CD4-positive, alpha-beta T cell (primary cell): ENCODE data around the gene TNS3. TPM values are rescaled to one million over a fixed set of nuclear protein-coding genes. Genes with fewer than 3 reads are reported as not detected.

Experiments
- ATAC-seq: fragments of 200-7000 bp; cut with Tn5 transposase; one replicate; pipeline ENCODE4 v1.10.0; 2022; ENCODE audit warnings: mild to moderate bottlenecking; ENCODE audit not compliant: poor library complexity
- CTCF ChIA-PET: fragments of 350-600 bp; sonication (Branson Sonifier 250); formaldehyde crosslinking; loops from one replicate; lab custom pipeline; 2021; ENCODE audit warnings: antibody characterized with exemption, inconsistent platforms; lab: Charles Lee
- POLR2A ChIA-PET: fragments of 350-600 bp; sonication (Branson Sonifier 250); formaldehyde crosslinking; loops from one replicate; lab custom pipeline; 2021; ENCODE audit warnings: antibody characterized with exemption, inconsistent platforms; lab: Charles Lee
- DNase-seq, 14 experiments: peaks; one replicate each; pipeline ENCODE4 v3.0.0-alpha.2; 2013 to 2020; ENCODE audit warnings: mixed read lengths in 2 of 14
- H3K27ac ChIP-seq, 2 donors: one replicate each; pipeline versions ENCODE4 v1.5.1 to v1.7.0; 2013; ENCODE audit warnings: low read length in 2 of 2, low read depth in 1 of 2, mild to moderate bottlenecking in 1 of 2
- H3K27me3 ChIP-seq, 2 experiments: 1 replicate in 1 of 2; 2 replicates in 1 of 2; pipeline versions ENCODE4 v1.6.1 to v1.7.0; 2013; ENCODE audit warnings: low read length in 2 of 2, control low read depth in 1 of 2, mild to moderate bottlenecking in 1 of 2, moderate library complexity in 1 of 2; ENCODE audit not compliant: insufficient read depth in 2 of 2, control insufficient read depth in 1 of 2
- H3K36me3 ChIP-seq: one replicate; pipeline ENCODE4 v1.6.1; 2013; ENCODE audit warnings: low read length, control low read depth; ENCODE audit not compliant: insufficient read depth
- H3K4me1 ChIP-seq: one replicate; pipeline ENCODE4 v1.6.1; 2013; ENCODE audit warnings: low read length, control low read depth; ENCODE audit not compliant: insufficient read depth
- H3K4me3 ChIP-seq: one replicate; pipeline ENCODE4 v1.5.1; 2013; ENCODE audit warnings: mild to moderate bottlenecking, low read length, moderate library complexity
- H3K9me3 ChIP-seq, 2 experiments: 1 replicate in 1 of 2; 2 replicates in 1 of 2; pipeline versions ENCODE4 v1.6.1 to v1.7.0; 2013; ENCODE audit warnings: low read length in 2 of 2, mild to moderate bottlenecking in 2 of 2, control low read depth in 1 of 2, moderate library complexity in 1 of 2; ENCODE audit not compliant: control insufficient read depth in 1 of 2, insufficient read depth in 1 of 2
- H3K27ac Mint-ChIP-seq: one replicate; pipeline ENCODE4 v1.8.0; 2020; ENCODE audit warnings: mixed read lengths
- H3K27me3 Mint-ChIP-seq: one replicate; pipeline ENCODE4 v1.8.0; 2021; ENCODE audit warnings: mixed read lengths
- H3K36me3 Mint-ChIP-seq: one replicate; pipeline ENCODE4 v1.8.0; 2021; ENCODE audit warnings: low read depth, mixed read lengths
- H3K4me1 Mint-ChIP-seq: one replicate; pipeline ENCODE4 v1.8.0; 2021; ENCODE audit warnings: low read depth, mixed read lengths
- H3K4me3 Mint-ChIP-seq: one replicate; pipeline ENCODE4 v1.8.0; 2020; ENCODE audit warnings: mild to moderate bottlenecking, mixed read lengths
- H3K9me3 Mint-ChIP-seq: one replicate; pipeline ENCODE4 v1.8.0; 2020; ENCODE audit warnings: mixed read lengths
- CTCF ChIP-seq: fragments of 200-600 bp; IDR thresholded peaks from one replicate; pipeline ENCODE4 v1.8.0; 2022; ENCODE audit warnings: antibody characterized with exemption, mild to moderate bottlenecking
- intact Hi-C, 2 experiments: fragments of 100-400 bp; cut with DNase I in 1 of 2; cut with micrococcal nuclease in 1 of 2; formaldehyde crosslinking; loops; one replicate each; pipeline versions ENCODE4 v1.15.1 to v1.9.0; 2023 to 2025; cut with DNase I, micrococcal nuclease
- total RNA-seq, 174 experiments: library from RNA in 2 of 174; stranded (reverse) in 2 of 174; gene quantifications; one replicate each; pipeline ENCODE4 v1.2.3 and lab custom pipeline; 2021 to 2026

The TNS3 gene
- total RNA-seq, 2 experiments from 2014 or later = 0.16 to 0.47 TPM

GRCh38 chr7:47622586-47622945, 40.7 kb upstream of the TNS3 start:
- Mint-ChIP-seq H3K4me1 (no peaks in the 10 kb centered on the region), H3K4me3 (no peak overlapping the region), H3K36me3 (no peaks in the 10 kb centered on the region), H3K27ac (no peak overlapping the region), H3K9me3 (no peaks in the 10 kb centered on the region), H3K27me3 (no peaks in the 10 kb centered on the region)
- ATAC-seq (no peak), DNase-seq (no peak)
- intact Hi-C loops = no loop called here
- Histone ChIP-seq H3K27ac (no peak overlapping the region), H3K4me1 (no peaks in the 10 kb centered on the region), H3K27me3 (no peaks in the 10 kb centered on the region), H3K4me3 (no peak overlapping the region), H3K36me3 (no peaks in the 10 kb centered on the region), H3K9me3 (peaks cover 0 to 4% of the 10 kb centered on the region in 2 experiments)
- ChIA-PET CTCF (no interaction called here), POLR2A (no interaction called here)
- TF ChIP-seq CTCF = no peak

GRCh38 chr7:47621979-47622561, 40.2 kb upstream of the TNS3 start:
- Mint-ChIP-seq H3K36me3 (no peaks in the 10 kb centered on the region), H3K4me1 (no peaks in the 10 kb centered on the region), H3K27ac (no peak overlapping the region), H3K27me3 (no peaks in the 10 kb centered on the region), H3K9me3 (no peaks in the 10 kb centered on the region), H3K4me3 (no peak overlapping the region)
- ChIA-PET CTCF (no interaction called here), POLR2A (no interaction called here)
- no peak for TF ChIP-seq CTCF
- intact Hi-C loops = no loop called here
- H3K27me3 ChIP-seq = no peaks in the 10 kb centered on the region
- no peak overlapping the region for H3K4me3 ChIP-seq
- ATAC-seq (no peak), DNase-seq (no peak)
- no peaks in the 10 kb centered on the region for H3K4me1 ChIP-seq
- no peaks in the 10 kb centered on the region for H3K36me3 ChIP-seq
- no peak overlapping the region for H3K27ac ChIP-seq
- peaks cover 0 to 4% of the 10 kb centered on the region in 2 experiments for H3K9me3 ChIP-seq

- no peak for TF ChIP-seq CTCF
- H3K4me1 ChIP-seq = no peaks in the 10 kb centered on the region
- Mint-ChIP-seq H3K27ac (no peak overlapping the region), H3K4me1 (no peaks in the 10 kb centered on the region), H3K9me3 (no peaks in the 10 kb centered on the region), H3K27me3 (no peaks in the 10 kb centered on the region), H3K36me3 (no peaks in the 10 kb centered on the region), H3K4me3 (no peak overlapping the region)
- peaks cover 0 to 4% of the 10 kb centered on the region in 2 experiments for H3K9me3 ChIP-seq
- H3K4me3 ChIP-seq = no peak overlapping the region
- DNase-seq = no peak
- no peaks in the 10 kb centered on the region for H3K36me3 ChIP-seq
- CTCF ChIA-PET = no interaction called here
- POLR2A ChIA-PET = no interaction called here
- intact Hi-C loops = no loop called here
- no peak overlapping the region for H3K27ac ChIP-seq
- no peaks in the 10 kb centered on the region for H3K27me3 ChIP-seq
- no peak for ATAC-seq
These were observed 39.4 kb upstream of the TNS3 start for GRCh38 chr7:47621347-47621746.
